NCI-H1694 treated with DMSO at 0.1 percent for 48 hours (cell line): Measurements from ENCODE around the gene EPC1.
"Not testable (repeated sequence)": the region's sequence is repeated elsewhere in the genome, so short reads cannot be mapped to it uniquely, and the experiment has no call there.

Source experiments
- DNase-seq: peaks from one replicate; lab custom pipeline; 2025; lab: John Stamatoyannopoulos, UW

Gene EPC1, protein sequence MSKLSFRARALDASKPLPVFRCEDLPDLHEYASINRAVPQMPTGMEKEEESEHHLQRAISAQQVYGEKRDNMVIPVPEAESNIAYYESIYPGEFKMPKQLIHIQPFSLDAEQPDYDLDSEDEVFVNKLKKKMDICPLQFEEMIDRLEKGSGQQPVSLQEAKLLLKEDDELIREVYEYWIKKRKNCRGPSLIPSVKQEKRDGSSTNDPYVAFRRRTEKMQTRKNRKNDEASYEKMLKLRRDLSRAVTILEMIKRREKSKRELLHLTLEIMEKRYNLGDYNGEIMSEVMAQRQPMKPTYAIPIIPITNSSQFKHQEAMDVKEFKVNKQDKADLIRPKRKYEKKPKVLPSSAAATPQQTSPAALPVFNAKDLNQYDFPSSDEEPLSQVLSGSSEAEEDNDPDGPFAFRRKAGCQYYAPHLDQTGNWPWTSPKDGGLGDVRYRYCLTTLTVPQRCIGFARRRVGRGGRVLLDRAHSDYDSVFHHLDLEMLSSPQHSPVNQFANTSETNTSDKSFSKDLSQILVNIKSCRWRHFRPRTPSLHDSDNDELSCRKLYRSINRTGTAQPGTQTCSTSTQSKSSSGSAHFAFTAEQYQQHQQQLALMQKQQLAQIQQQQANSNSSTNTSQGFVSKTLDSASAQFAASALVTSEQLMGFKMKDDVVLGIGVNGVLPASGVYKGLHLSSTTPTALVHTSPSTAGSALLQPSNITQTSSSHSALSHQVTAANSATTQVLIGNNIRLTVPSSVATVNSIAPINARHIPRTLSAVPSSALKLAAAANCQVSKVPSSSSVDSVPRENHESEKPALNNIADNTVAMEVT

DNA sequence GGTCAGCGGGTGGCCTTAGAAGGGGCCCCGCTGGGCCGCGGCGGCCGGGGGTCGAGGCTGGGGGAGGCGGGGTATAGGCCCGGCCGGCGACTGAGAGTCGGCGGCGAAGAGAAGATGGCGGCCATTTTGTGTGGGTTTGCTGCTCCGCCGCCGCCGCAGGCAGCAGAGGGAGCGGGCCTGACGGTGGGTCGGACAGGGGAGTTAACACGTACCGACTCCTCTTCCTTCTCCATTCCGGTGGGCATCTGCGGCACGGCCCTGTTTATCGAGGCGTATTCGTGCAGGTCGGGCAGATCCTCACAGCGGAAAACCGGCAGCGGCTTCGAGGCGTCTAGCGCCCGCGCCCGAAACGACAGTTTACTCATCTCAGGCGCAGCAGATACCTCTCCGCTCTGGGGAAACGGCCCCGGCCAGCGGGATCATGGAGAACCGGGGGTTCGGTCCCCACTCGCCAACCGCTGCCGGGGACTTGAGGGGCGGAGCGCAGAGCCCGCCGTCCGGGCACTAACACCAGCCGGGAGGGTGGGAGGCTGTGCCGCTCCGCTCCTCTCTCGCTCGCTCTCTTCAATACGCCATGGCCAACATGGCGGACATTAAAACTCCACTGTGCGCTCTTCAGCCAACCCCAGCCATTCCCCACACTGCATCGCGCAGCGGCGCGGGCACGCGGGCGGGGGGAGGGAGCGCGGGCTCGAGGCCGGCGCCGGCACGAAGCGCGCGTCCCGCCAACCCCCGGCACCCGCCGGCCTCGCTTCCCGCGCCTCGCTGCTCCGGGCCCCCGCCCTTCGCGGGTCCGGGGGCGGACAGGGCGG lies at the start of gene EPC1:
TSS of gene EPC1 (minus strand) at position 608 of the 812 bp plus-strand sequence. CDS start at position 365, 243 bp downstream.
- peak; percentile 86 for DNase-seq

DNA sequence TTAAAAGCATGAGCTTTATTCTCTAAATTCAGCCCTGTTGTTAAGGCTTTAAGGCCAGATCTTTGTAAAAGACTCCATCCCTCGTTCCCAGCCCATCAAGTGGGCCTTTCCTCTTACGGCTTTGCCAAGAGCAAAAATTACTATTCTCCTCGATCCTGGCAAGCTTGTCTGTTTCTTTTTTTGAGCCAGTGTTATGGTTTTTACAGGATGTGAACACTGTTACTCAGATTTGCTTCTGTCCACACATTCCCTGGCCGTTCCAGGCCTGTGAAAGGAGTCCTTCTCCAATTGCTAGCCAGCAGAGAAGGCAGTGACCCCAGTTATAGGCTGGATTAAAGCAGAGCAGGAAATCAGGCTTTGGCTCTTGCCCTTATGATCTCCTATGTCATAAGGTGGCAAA lies 47.0 kb upstream of the EPC1 start:
- DNase-seq, result no peak

DNA sequence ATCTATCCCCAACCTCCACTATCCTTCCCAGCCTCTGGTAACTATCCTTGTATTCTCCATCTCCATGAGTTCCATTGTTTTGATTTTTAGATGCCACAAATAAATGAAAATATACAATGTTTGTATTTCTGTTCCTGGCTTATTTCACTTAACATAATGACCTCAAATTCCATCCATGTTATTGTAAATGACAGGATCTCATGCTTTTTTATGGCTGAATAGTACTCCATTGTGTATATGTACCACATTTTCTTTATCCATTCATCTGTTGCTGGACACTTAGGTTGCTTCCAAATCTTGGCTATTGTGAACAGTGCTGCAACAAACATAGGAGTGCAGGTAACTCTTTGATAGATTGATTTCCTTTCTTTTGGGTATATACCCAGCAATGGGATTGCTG lies 45.3 kb upstream of the EPC1 start:
- DNase-seq, result not testable (repeated sequence)

DNA sequence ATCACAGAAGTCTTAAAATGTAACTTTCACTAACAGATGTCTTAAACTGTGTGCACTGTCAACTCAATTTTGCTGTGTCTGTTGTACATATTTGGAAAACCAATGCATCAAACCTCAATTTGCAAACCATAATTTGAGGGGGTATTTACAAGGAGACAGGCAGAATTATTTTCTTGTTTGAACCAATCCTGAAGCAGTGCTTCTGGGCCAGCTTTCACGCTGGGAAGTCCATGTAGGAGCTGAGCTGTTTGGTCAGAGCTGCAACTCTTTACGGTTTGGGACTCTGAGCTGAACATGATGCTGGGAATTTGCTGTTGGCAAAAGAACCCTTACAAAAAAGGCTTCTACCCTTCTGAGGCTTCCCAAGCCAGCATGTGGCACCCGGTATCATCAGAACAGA lies 43.2 kb upstream of the EPC1 start:
- DNase-seq, result no peak

DNA sequence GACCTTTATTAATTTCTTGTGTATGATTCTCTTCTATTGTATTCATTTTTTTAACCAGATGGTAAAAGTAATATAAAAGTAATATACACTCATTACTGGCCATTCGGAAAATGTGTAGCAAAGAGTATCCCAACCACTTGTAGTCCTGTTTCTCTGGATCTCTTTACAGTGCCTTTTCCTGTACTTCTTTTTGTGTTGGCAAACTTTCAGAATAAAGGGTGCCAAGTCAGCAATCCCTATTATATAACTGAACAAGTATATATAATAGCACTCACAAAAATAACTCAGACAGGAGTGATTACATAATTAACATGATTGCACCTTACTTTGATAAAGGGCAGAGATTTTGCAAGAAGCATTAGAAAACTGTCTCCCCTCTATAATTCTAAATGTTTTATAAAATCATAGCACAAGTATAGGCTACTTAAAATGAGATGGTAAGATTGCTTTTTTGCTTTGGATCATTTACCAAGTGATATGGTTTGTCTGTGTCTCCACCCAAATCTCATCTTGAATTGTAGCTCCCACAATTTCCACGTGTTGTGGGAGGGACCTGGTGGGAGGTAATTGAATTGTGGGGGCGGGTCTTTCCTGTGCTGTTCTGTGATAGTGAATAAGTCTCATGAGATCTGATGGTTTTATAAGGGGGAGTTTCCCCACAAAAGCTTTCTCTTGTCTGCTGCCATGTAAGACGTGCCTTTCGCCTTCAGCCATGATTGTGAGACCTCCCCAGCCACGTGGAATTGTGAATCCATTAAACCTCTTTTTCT lies 41.5 kb upstream of the EPC1 start:
- no peak for DNase-seq

DNA sequence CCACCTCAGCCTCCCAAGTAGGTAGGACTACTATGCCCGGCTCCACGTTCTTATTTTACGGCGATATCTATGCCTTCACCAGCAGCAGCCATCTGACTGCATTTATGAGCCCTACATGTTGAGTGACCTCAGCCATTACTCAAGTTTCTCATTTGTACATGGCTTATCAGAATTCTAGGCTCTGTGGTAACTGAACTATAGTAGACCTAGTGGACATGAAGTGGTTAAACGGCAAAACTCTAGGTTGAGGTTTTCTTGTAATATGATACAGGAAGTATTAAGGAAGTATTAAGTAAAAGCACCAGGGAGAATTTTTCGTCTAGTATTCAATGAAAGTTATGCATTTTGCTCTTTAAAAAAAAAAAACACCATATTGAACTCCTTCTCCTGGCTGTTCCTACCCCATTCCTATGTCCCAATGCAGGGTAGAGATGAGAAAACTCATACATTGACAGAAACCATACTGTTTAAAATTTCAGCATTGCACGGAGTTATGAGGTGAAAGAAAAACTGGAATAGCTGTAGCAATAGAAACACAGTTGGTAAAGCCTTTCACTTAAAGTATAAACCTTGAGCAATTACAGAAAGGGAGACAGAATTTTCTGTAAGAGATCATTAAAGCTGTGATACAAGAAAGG lies 39.8 kb upstream of the EPC1 start:
- DNase-seq, result no peak

DNA sequence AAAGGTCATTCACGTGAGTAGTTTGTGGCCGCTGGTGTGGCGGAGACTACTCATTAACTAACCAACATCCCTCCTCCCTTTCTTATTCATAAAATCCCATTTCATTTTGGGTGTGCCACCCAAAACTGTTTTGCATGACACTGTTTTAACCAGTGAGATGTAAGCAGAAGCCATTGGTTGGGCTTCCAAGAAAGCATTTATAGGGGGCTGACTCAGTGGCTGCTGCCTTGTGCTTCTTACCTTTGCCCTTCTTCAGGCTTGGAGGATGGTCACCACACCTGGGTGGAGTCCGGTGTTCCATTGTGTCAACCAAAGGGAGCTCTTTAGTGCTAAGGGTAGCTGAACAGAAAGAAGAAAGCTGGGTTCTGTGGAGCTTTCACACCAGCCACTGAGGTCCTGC lies 37.2 kb upstream of the EPC1 start:
- no peak for DNase-seq

DNA sequence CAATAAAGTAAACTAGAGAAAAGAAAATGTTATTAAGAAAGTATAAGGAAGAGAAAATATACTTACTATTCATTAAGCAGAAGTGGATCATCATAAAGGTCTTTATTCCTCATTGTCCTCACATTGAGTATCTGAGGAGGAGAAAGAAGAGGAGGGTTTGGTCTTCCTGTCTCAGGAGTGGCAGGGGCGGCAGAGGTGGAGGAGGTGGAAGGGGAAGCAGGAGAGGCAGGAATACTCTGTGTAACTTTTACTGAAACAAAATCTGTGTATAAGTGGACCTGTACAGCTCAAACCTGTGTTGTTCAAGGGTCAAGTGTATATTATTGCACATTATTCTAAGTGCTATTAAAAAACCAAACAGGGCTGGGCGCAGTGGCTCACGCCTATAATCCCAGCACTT lies 34.2 kb upstream of the EPC1 start:
- DNase-seq, result no peak

DNA sequence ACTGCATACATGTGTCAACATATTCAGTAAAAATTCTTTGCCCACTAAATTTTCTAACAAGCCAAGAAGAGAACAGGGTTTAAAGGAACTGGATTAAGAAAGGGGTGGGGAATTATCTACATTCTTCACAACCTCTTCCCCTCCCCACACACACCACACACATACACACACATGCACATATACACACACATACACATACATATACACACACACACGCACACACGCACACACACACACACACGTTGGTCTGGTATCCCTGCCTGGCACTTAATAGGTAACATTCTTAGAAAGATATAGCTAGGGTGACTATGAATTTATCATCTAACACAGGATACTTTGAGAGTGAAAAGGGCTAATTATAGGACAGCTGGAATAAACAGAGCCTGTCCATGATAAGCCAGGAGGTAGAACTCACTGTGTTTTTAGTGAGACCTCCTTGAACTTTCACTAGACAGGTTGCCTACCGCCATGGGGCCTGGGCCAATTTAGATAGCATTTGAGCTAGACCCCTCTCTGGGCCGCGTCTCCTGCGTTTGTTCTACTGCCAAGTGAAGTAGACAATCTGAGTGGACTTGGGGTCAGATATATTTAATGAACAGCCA lies 33.1 kb upstream of the EPC1 start:
- DNase-seq, result peak; percentile 6

DNA sequence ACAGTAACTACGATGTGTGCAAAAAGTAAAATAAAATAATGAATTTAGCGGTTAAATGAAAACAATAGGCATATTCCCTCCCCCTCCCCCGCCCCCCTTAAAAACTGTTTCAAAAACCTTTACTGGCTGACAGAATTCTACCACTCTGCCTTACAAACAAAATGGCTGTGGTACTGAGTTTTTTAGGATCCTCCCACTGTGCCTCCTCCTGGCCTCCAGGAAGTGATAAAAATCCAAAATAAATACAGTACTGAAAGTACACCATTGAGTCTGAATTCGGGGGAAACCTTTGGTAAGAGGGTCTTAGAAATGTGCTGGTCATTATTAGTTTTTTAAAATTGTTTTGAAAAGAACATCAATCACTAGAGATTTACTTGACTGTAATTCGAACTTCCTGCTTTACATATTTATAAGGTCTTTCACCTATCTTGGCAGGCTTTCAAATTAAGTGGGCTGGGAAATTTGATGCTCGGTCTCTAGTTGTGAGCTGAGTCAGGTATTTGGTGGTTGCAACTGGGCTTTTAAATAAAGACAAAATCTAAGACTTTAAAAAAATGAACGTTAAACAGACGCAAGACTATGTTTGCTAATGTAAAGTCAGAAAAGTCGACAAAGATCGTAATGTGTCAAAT lies 32.5 kb upstream of the EPC1 start:
- peak; percentile 40 for DNase-seq

DNA sequence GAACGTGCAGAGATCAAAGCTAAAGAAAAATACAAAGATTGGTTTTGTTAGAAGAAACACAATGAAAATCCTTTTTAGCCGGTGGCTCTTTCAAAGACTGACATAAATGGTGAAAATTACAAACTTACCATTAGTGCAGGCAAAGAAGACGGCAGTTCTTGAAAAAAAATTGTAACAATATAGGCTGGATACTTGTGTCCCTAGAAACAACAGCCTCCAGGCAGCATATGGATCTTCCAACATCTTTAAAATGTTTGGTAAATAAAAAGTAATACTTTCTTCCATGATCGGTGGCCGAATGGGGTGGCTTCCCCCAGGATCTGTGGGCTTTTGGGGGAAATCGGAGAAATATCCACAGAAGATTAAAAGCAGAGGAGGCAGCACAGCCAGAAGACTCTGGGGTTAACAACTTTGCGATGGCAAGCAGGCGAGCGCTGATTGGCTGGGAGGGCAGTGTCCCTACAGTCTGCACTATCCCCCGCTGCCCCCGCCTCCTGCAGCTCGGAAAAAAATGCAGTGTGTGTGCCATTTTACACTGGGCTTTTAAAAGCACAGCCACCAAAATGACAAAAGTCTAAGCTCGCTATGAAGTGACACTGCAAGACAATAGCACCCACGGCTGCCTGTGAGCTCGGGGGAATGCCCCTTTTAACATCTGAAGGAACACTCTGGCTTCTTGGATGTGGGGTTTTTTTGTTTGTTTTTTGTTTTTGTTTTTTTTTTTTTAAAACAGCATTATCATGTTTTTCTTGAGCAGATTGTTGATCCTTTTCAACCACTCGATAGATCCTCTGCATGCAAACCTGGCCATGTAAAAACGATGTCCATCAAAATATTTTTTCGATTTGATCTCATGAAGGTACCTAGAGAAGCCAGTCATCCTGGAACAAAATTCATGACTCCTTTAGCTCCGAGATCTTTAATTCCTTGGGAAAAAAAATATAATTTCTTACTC lies 31.7 kb upstream of the EPC1 start:
- peak; percentile 93 for DNase-seq

DNA sequence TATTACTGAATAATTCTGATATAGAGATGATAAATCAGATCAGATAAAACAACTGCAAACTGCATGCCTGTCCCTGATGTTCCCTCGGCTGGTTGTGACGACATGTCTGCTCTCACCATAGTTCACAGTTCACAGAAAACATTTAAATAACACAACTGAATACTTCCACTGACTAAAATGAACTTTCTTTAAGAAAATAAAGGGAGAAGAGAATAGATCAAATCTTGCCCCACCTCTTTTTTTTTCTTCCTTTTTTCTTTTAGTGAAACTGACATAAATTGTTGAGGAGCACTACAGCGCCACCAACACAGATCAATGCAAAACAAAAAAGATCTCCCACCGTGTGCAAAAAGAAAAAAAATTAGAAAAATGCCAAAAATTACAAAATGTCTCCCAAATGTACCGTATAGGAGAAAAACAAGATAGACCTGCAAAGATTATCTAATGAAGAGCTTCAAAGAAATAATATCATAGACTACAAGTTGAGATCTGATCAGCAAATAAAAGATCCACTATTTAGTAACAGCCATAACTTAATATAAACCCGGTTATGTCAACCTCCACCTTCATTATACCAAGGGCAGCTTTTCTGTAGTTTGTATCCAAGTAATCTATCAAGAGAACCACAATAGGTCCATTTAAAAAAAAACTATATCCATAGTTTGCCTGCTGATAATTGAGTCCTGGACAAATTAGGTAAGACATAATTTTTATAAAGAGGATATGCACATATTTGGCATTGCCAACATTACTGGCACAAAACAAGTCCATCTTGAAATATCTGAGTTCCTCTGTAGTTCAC lies 30.7 kb upstream of the EPC1 start:
- DNase-seq, result peak; percentile 88

DNA sequence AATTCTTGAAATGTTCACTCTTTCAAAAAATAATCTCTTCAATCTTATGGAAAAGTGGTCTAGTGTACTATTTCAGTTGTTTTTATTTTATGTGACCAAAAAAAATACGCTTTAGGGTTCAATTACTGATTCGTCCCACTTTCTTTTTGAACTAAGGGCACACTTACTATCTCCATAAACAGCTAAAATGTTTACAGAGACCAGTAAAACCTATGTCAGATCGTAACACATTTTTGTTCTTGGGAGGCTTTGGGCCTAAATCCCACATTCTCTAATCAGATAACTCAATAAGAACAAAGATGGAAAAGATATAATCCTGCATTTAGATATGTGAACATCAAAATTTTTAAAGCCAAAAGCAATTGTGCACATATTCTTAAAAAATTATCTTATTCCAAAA lies 29.8 kb upstream of the EPC1 start:
- no peak for DNase-seq

DNA sequence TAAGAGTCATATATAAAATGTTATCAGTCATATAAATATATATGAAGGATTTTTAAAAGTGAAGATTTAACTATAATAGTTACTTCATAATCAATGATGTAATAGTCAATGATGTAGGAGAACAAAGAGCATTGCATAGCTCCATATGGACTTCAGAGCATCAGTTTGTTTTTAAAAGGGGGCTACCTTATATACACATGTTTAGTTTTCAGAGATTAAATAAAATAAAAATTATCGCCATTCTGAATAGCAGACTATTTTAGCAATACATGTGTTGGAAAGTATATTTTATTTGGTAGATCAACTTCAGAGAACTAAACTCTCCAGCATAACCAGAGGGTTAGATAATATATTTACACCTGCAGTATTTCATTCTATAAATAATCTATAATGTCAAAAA lies 29.1 kb upstream of the EPC1 start:
- peak; percentile 36 for DNase-seq

DNA sequence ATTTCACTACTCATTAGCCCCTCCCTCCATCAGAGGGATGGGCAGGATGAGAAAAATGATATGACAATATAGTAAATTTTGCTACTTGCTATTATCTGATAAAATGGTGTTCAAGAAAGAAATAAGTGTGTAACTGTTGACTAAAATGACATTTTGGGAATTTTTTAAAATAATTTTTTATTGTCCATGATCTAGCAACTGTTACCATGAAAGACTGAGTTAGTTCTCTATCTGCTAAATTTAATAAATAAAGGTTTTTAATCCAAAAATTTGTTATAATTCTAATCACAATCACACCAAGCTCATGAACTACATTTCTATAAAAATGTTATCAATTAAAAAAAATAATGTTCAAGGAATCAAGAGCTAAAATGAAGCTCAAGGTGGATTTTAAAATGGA lies 28.7 kb upstream of the EPC1 start:
- no peak for DNase-seq

DNA sequence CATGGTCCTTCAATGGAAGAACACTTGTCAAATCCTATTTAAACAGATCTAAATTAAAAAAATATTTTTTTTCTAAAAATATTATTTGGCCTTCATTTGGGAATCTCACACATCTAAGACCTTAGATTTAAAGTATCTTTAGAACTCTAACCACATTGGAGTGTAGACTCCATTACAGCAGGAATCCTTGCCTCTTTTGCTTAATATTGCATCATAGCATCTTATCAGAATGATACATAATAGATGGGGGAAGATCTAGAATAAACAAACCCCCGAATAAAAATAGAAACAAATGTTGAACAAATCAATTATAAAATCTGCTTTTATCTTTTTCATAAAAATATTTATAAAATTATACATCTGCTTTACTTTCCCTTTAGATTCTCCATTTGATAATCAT lies 27.6 kb upstream of the EPC1 start:
- DNase-seq, result no peak

DNA sequence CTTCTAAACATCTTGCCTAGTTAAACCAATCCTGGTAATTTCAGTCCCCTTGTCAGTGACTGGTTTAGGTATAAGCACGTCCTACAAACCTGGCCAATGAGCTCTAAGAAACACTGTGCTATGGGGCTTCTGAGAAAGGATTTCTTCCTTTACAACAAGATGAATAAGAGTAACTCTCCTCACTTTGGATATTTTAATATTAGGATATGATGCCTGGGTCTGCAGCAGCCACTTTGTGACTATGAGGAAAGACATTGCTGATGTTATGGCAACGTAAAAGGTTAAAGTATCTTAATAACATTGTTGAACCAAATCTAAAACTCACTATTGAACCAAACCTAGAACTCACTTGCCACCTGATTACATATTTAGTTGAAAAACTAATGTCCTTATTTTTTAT lies 26.5 kb upstream of the EPC1 start:
- DNase-seq, result no peak

DNA sequence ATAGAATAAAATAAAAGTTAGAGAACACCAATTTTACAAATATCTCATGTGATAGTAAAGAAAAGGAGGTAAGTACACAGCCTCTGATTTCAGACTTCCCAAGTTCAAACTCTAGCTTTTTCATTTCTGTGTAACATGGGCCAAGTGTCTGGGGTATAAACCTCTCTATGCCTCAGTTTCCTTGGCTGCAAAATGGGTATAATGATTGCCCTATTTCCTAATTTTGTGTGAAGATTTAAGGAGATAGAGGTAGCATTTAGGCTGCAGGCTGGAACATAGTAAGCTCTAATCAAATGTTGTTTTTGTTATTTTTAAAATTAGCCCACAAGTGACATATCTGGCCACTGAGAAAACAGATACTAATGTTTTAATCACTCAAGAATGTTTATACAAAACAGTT lies 26.1 kb upstream of the EPC1 start:
- DNase-seq, result no peak
